ENCODE measurements around the gene GAB1.
A peak's percentile ranks its signal among the peaks of the same experiment; 100 is the strongest.

GAB1 gene

GRCh38 chr4:143512978-143513313, 176.3 kb downstream of the GAB1 start:
- no peak for DNase-seq

GRCh38 chr4:143513314-143514168, 176.9 kb downstream of the GAB1 start, which contains the start of gene SMARCA5:
Gene SMARCA5, plus strand, starts transcription at chr4:143513702. Its CDS starts 223 bp downstream, at chr4:143513925.
- peak; percentile 100 for DNase-seq

DNA sequence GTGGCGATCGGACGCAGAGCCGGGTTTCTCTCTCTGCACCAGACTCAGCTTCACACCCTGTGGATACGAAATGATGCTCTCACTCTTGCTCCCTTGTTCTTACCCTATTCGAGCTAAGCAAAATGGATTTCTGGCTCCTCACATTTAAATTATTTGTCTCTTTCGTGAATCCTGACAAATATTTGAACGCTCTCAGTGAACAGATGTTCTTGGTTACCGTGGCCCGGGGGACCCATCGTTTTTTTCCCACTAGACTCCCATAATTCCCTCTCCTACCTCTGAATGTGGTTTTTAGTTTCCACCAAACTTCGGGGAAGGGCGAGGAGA, 177.5 kb downstream of the GAB1 start:
- no peak for DNase-seq

DNA sequence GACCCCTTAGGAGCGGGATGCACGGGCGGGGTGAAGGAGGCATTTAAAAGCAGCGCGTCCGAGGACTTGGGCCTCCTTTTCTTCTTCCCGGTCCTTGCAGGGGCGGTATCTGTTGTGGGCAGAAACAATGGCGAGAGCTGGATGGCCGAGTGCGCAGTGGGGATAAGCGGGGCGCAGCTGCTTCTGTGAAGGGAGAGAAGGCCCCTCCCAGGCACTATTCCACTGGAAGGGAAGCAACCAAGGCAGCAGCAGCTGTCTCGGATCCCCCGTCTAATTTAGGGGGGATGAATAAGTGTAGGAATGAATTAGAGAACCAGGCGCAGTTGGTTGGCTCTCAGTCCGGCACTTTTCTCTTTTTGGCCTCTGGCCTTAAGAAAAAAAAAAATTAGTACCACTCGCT, 177.8 kb downstream of the GAB1 start:
- DNase-seq = peak; percentile 62

GRCh38 chr4:143514901-143515300, 178.2 kb downstream of the GAB1 start:
- peak; percentile 49 for DNase-seq

- DNase-seq = no peak
Observed at GRCh38 chr4:143515905-143516304, 179.2 kb downstream of the GAB1 start.

GRCh38 chr4:143517764-143518163, 181.1 kb downstream of the GAB1 start:
- DNase-seq = no peak
